ENCODE data around the gene APBA1.

GRCh38 chr9:69646810-69647209, 25.4 kb downstream of the APBA1 start:
- TF ChIP-seq OSR1 (CRISPR knock-in tag; IDR thresholded peaks at IDR 0.05) (no peak), ZNF565 (CRISPR knock-in tag; conservative IDR thresholded peaks at IDR 0.05; ENCODE audit: low read depth) (no peak), TOX (CRISPR knock-in tag; IDR thresholded peaks at IDR 0.05; ENCODE audit: borderline replicate concordance) (no peak), ARNTL (CRISPR knock-in tag; IDR thresholded peaks at IDR 0.05; ENCODE audit: borderline replicate concordance, low read depth) (no peak), CREB5 (CRISPR knock-in tag; IDR thresholded peaks at IDR 0.05; ENCODE audit: low read depth) (no peak)

All from SK-N-SH treated with all-trans-retinoic acid at 6 μM for 48 hours (cell line).